ENCODE data around the gene MYD88.
A peak's percentile ranks its signal among the peaks of the same experiment; 100 is the strongest.

MYD88 gene

DNA sequence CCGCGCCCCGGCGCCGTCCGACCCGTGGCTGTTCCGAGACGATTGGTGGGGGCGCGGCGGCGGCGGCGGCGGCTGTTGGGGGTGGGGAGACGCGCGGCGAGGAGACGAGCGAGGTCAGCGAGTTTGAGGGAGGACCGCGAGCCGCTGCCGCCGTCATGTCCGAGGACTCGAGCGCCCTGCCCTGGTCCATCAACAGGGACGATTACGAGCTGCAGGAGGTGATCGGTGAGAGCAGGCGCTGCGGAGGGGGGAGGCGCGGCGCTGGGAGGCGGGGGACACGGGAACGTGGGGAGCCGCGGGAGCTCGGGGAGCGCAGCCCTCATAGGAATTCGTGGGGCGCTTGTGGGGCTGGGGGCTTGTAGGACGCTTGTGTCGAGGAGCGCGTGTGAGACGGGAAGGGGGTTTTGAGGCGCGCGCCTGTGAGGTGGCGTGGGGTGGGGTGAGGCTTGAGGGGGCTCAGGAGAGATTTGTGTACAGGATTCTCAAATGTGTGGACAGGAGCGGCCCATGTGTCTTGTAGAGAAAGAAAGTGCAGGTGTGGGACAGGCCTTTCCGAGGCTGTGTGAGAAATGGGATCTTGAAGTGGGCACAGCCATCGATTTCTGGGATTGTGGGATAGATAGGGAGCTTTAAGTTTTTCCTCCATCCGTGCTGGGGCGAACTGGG, 27.4 kb downstream of the MYD88 start:
- H3K27me3 ChIP-seq (ENCODE audit: low read length) = no peaks in the 10 kb centered on the region
- peak overlapping the region; percentile 79 for H3K4me3 ChIP-seq (ENCODE audit: insufficient read depth, low read length, poor library complexity, severe bottlenecking)
- no peaks in the 10 kb centered on the region for H3K9me2 ChIP-seq (replicated peaks; ENCODE audit: insufficient read depth, low read length)
- H3K9me3 ChIP-seq (ENCODE audit: insufficient read depth, low read length) = no peaks in the 10 kb centered on the region
- H3K79me2 ChIP-seq (ENCODE audit: insufficient read depth, low read length) = peaks cover 53% of the 10 kb centered on the region
- H3K9ac ChIP-seq (ENCODE audit: low read length) = peak overlapping the region; percentile 88
- peak overlapping the region; percentile 81 for H2AFZ ChIP-seq (ENCODE audit: low read depth, low read length, severe bottlenecking)
- H3K27ac ChIP-seq (ENCODE audit: low read depth, low read length) = peak overlapping the region; percentile 88
- H3F3A ChIP-seq (ENCODE audit: insufficient read depth) = peaks cover 16% of the 10 kb centered on the region
- peak overlapping the region; percentile 95 for H3K4me2 ChIP-seq (ENCODE audit: low read depth, low read length, poor library complexity, severe bottlenecking)
- TF ChIP-seq, protein P1, sequence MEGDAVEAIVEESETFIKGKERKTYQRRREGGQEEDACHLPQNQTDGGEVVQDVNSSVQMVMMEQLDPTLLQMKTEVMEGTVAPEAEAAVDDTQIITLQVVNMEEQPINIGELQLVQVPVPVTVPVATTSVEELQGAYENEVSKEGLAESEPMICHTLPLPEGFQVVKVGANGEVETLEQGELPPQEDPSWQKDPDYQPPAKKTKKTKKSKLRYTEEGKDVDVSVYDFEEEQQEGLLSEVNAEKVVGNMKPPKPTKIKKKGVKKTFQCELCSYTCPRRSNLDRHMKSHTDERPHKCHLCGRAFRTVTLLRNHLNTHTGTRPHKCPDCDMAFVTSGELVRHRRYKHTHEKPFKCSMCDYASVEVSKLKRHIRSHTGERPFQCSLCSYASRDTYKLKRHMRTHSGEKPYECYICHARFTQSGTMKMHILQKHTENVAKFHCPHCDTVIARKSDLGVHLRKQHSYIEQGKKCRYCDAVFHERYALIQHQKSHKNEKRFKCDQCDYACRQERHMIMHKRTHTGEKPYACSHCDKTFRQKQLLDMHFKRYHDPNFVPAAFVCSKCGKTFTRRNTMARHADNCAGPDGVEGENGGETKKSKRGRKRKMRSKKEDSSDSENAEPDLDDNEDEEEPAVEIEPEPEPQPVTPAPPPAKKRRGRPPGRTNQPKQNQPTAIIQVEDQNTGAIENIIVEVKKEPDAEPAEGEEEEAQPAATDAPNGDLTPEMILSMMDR (IDR thresholded peaks at IDR 0.05; ENCODE audit: insufficient read depth, low read length, poor library complexity, severe bottlenecking) = no peak
- TF ChIP-seq EZH2phosphoT487 (conservative IDR thresholded peaks at IDR 0.05; ENCODE audit: low read length) = no peak
- no peaks in the 10 kb centered on the region for H3K36me3 ChIP-seq (ENCODE audit: low read length)
- peaks cover 10% of the 10 kb centered on the region for H4K20me1 ChIP-seq (ENCODE audit: low read depth, low read length)

DNA sequence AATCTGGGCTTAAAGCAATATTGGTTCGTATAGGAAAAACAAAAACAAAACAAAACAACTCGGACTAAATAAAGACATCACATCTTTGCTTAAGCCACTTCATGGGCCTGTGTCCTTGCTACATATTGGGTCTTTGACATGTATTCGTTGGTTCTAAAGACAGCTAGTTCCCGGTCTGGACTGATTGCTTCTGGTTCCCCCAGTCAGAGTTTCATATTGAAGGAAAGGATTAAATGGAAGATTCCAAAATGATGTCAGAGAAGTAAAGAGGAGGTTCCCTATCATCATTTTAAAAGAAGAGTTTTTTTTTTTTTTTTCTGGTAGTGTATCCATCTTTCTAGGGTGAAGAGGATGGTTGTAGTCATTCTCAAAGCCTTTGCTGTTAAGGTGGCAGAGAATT, 29.1 kb downstream of the MYD88 start:
- H3K36me3 ChIP-seq (ENCODE audit: low read length) = no peaks in the 10 kb centered on the region
- peak overlapping the region; percentile 95 for H3K4me2 ChIP-seq (ENCODE audit: low read depth, low read length, poor library complexity, severe bottlenecking)
- no peaks in the 10 kb centered on the region for H3K9me2 ChIP-seq (replicated peaks; ENCODE audit: insufficient read depth, low read length)
- peaks cover 16% of the 10 kb centered on the region for H3F3A ChIP-seq (ENCODE audit: insufficient read depth)
- H3K9me3 ChIP-seq (ENCODE audit: insufficient read depth, low read length) = no peaks in the 10 kb centered on the region
- H3K4me3 ChIP-seq (ENCODE audit: insufficient read depth, low read length, poor library complexity, severe bottlenecking) = no peak overlapping the region
- peaks cover 20% of the 10 kb centered on the region for H4K20me1 ChIP-seq (ENCODE audit: low read depth, low read length)
- no peak overlapping the region for H3K27ac ChIP-seq (ENCODE audit: low read depth, low read length)
- no peak overlapping the region for H3K9ac ChIP-seq (ENCODE audit: low read length)
- H2AFZ ChIP-seq (ENCODE audit: low read depth, low read length, severe bottlenecking) = no peak overlapping the region
- no peaks in the 10 kb centered on the region for H3K27me3 ChIP-seq (ENCODE audit: low read length)
- H3K79me2 ChIP-seq (ENCODE audit: insufficient read depth, low read length) = peaks cover 70% of the 10 kb centered on the region
- no peak for TF ChIP-seq EZH2phosphoT487 (conservative IDR thresholded peaks at IDR 0.05; ENCODE audit: low read length)

DNA sequence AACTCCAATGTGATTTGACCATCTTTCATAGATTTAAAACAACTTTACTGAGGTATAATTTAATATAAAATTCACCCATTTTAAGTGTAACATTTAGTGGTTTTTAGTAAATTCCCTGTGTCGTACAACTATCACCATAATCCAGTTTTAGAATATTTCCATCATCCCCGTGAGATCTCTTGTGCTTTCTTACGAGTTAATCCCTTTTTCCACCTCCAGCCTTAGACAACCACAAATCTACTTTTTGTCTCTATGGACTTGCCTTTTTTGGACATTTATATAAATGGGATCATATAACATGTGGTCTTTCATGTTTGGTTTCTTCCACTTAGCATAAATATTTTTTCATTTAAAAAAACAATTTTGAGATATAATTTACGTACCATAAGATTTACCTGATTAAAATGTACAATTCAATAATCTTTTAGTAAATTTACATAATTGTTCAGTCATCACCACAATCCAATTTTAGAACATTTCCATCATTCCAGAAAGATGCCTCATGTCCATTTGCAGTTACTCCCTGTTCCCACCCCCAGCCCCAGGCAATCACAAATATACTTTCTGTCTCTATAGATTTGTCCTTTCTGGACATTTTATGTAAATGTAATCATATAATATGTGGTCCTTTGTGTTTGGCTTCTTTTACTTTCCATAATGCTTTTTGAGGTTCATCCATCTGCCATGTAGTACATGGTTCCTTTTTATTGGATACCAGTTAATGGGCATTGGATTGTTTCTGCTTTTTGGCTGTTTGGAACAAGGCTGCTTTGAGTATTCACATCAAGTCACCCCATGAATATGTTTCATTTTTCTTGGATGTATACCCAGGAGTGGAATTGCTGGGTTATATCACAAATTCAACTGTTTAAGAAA, 29.9 kb downstream of the MYD88 start:
- H3K79me2 ChIP-seq (ENCODE audit: insufficient read depth, low read length) = peaks cover 78% of the 10 kb centered on the region
- H4K20me1 ChIP-seq (ENCODE audit: low read depth, low read length) = peaks cover 24% of the 10 kb centered on the region
- peak overlapping the region; percentile 95 for H3K4me2 ChIP-seq (ENCODE audit: low read depth, low read length, poor library complexity, severe bottlenecking)
- no peak overlapping the region for H3K27ac ChIP-seq (ENCODE audit: low read depth, low read length)
- no peaks in the 10 kb centered on the region for H3K9me3 ChIP-seq (ENCODE audit: insufficient read depth, low read length)
- H3K9me2 ChIP-seq (replicated peaks; ENCODE audit: insufficient read depth, low read length) = no peaks in the 10 kb centered on the region
- H3K27me3 ChIP-seq (ENCODE audit: low read length) = no peaks in the 10 kb centered on the region
- no peak overlapping the region for H3K4me3 ChIP-seq (ENCODE audit: insufficient read depth, low read length, poor library complexity, severe bottlenecking)
- no peaks in the 10 kb centered on the region for H3K36me3 ChIP-seq (ENCODE audit: low read length)
- H3K9ac ChIP-seq (ENCODE audit: low read length) = no peak overlapping the region
- H2AFZ ChIP-seq (ENCODE audit: low read depth, low read length, severe bottlenecking) = no peak overlapping the region
- TF ChIP-seq, protein P1 (IDR thresholded peaks at IDR 0.05; ENCODE audit: insufficient read depth, low read length, poor library complexity, severe bottlenecking) = no peak
- no peak for TF ChIP-seq EZH2phosphoT487 (conservative IDR thresholded peaks at IDR 0.05; ENCODE audit: low read length)
- H3F3A ChIP-seq (ENCODE audit: insufficient read depth) = peaks cover 8% of the 10 kb centered on the region

DNA sequence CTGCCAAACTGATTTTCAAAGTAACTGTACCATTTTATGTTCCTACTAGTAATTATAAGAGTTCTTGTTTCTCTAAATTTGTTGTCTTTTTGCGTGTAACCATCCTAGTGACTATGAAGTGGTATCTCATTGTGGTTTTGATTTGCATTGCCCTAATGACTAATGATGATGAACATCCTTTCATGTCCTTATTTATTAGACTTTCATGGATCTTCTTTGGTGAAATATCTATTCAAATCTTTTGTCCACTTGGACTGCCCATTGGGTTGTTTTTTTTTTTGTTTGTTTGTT, 30.5 kb downstream of the MYD88 start:
- no peaks in the 10 kb centered on the region for H3K9me2 ChIP-seq (replicated peaks; ENCODE audit: insufficient read depth, low read length)
- no peak for TF ChIP-seq EZH2phosphoT487 (conservative IDR thresholded peaks at IDR 0.05; ENCODE audit: low read length)
- TF ChIP-seq, protein P1 (IDR thresholded peaks at IDR 0.05; ENCODE audit: insufficient read depth, low read length, poor library complexity, severe bottlenecking) = no peak
- H2AFZ ChIP-seq (ENCODE audit: low read depth, low read length, severe bottlenecking) = no peak overlapping the region
- H4K20me1 ChIP-seq (ENCODE audit: low read depth, low read length) = peaks cover 24% of the 10 kb centered on the region
- H3K9ac ChIP-seq (ENCODE audit: low read length) = no peak overlapping the region
- no peak overlapping the region for H3K4me3 ChIP-seq (ENCODE audit: insufficient read depth, low read length, poor library complexity, severe bottlenecking)
- H3K27ac ChIP-seq (ENCODE audit: low read depth, low read length) = no peak overlapping the region
- peaks cover 84% of the 10 kb centered on the region for H3K79me2 ChIP-seq (ENCODE audit: insufficient read depth, low read length)
- no peaks in the 10 kb centered on the region for H3K9me3 ChIP-seq (ENCODE audit: insufficient read depth, low read length)
- H3K4me2 ChIP-seq (ENCODE audit: low read depth, low read length, poor library complexity, severe bottlenecking) = peak overlapping the region; percentile 95
- H3F3A ChIP-seq (ENCODE audit: insufficient read depth) = peaks cover 3% of the 10 kb centered on the region; the same call in 1 of the 2 replicates
- H3K36me3 ChIP-seq (ENCODE audit: low read length) = no peaks in the 10 kb centered on the region
- no peaks in the 10 kb centered on the region for H3K27me3 ChIP-seq (ENCODE audit: low read length)
